ENCODE measurements around the gene SPP2. TPM values are rescaled to one million over a fixed set of nuclear protein-coding genes. Genes with fewer than 3 reads are reported as not detected.

The SPP2 gene
- total and polyA plus RNA-seq, 2 of the 8 experiments (the other 6 are each of a cell fraction or from before 2014, with no cell fraction given), result not detected

- H3K79me1 ChIP-seq (ENCODE audit: low read depth, low read length), result no peaks in the 10 kb centered on the region
- H4K5ac ChIP-seq (ENCODE audit: insufficient read length, low read depth, low read length), result no peak overlapping the region
- no peak overlapping the region for H2BK120ac ChIP-seq (replicated peaks; ENCODE audit: low read depth, low read length)
- H3K18ac ChIP-seq (ENCODE audit: extremely low read depth, low read length), result no peak overlapping the region
- no peak overlapping the region for H2BK15ac ChIP-seq (ENCODE audit: low read length)
- no peak overlapping the region for H2BK12ac ChIP-seq (ENCODE audit: low read depth, low read length)
- DNase-seq (ENCODE audit: low read depth in 1 of 2, low spot score in 2 of 2) (no peak), FAIRE-seq (no peak)
- no peak overlapping the region for H2BK20ac ChIP-seq (ENCODE audit: low read length)
- H3K4me1 ChIP-seq (replicated peaks in 1 of 4; ENCODE audit: control insufficient read depth in 3 of 4, insufficient read depth in 4 of 4, low read length in 3 of 4), result no peaks in the 10 kb centered on the region
- H2AK5ac ChIP-seq (ENCODE audit: low read depth, low read length), result no peak overlapping the region
- no peak overlapping the region for H2AFZ ChIP-seq (ENCODE audit: low read length)
- no peak overlapping the region for H3K23ac ChIP-seq (ENCODE audit: insufficient read length)
- H3K36me3 ChIP-seq (ENCODE audit: control insufficient read depth in 2 of 4, insufficient read depth in 4 of 4, low read length in 3 of 4), result no peaks in the 10 kb centered on the region
- ChIA-PET POLR2A (ENCODE audit: partially characterized antibody) (no interaction called here), CTCF (ENCODE audit: partially characterized antibody) (no interaction called here)
- 96% methylated on average over 3 of the region's 3 CpGs; no CpG with 5 or more reads in 1 of the 2 experiments for WGBS, 2 experiments (ENCODE audit: extremely low coverage in 1 of 2, insufficient coverage in 1 of 2, insufficient read length in 1 of 2, insufficient replicate concordance in 2 of 2, low coverage in 1 of 2, low lambda C conversion rate in 2 of 2, missing lambda C conversion rate in 1 of 2)
- H3K4me2 ChIP-seq (ENCODE audit: insufficient read depth in 1 of 2, low read depth in 2 of 2, low read length in 2 of 2), result no peak overlapping the region
- no peak overlapping the region for H3K56ac ChIP-seq (replicated peaks; ENCODE audit: insufficient read length, low read depth, low read length)
- no peak overlapping the region for H3K14ac ChIP-seq (ENCODE audit: insufficient read length)
- no peaks in the 10 kb centered on the region for H3K79me2 ChIP-seq (ENCODE audit: control insufficient read depth in 1 of 2, insufficient read depth in 2 of 2, low read length in 2 of 2)
- no peak overlapping the region for H2BK5ac ChIP-seq (ENCODE audit: low read depth, low read length)
- H3K9me3 ChIP-seq (ENCODE audit: insufficient read depth in 2 of 2, low read depth in 1 of 2, low read length in 1 of 2), result no peaks in the 10 kb centered on the region
- no peak overlapping the region for H3K9ac ChIP-seq (replicated peaks in 1 of 4; ENCODE audit: extremely low read depth in 1 of 4, low read depth in 3 of 4, low read length in 3 of 4)
- H3K27ac ChIP-seq (ENCODE audit: low read depth, low read length), result no peak overlapping the region
- H4K8ac ChIP-seq (ENCODE audit: extremely low read depth, insufficient read depth, low read length), result no peak overlapping the region
- no peak overlapping the region for H3K4ac ChIP-seq (replicated peaks; ENCODE audit: insufficient read length, low read depth, low read length)
- H4K91ac ChIP-seq (replicated peaks; ENCODE audit: insufficient read length, low read length), result no peak overlapping the region
- no peak overlapping the region for H3K4me3 ChIP-seq (ENCODE audit: extremely low read depth in 1 of 4, insufficient read depth in 2 of 4, low read depth in 3 of 4, low read length in 4 of 4)
- no peaks in the 10 kb centered on the region for H4K20me1 ChIP-seq (replicated peaks in 1 of 2; ENCODE audit: control insufficient read depth in 1 of 2, insufficient read depth in 2 of 2, low read length in 2 of 2)
- no peaks in the 10 kb centered on the region for H3K27me3 ChIP-seq (replicated peaks in 1 of 4; ENCODE audit: control insufficient read depth in 3 of 4, extremely low read depth in 1 of 4, insufficient read depth in 3 of 4, low read length in 3 of 4)
- no peaks in the 10 kb centered on the region for H3K23me2 ChIP-seq (ENCODE audit: low read depth, low read length)
- no peak for TF ChIP-seq RFX5 (IDR thresholded peaks at IDR 0.05; ENCODE audit: borderline replicate concordance, low read depth, low read length)
- TF ChIP-seq KDM5A (IDR thresholded peaks at IDR 0.05; ENCODE audit: low read length), result no peak
- TF ChIP-seq E2F6 (IDR thresholded peaks at IDR 0.05), result no peak
- TF ChIP-seq USF2 (IDR thresholded peaks at IDR 0.05; ENCODE audit: low read length), result no peak
- no peak for TF ChIP-seq HDAC2 (IDR thresholded peaks at IDR 0.05; ENCODE audit: borderline replicate concordance in 1 of 2, low read depth in 2 of 2, low read length in 2 of 2)
- TF ChIP-seq ZNF274 (IDR thresholded peaks at IDR 0.05; ENCODE audit: borderline replicate concordance, extremely low read depth, low read length), result no peak
- TF ChIP-seq TCF12 (IDR thresholded peaks at IDR 0.05; ENCODE audit: low read depth, low read length), result no peak
- TF ChIP-seq TAF1 (IDR thresholded peaks at IDR 0.05; ENCODE audit: low read depth, low read length), result no peak
- no peak for TF ChIP-seq NANOG (IDR thresholded peaks at IDR 0.05; ENCODE audit: insufficient read depth, low read depth, low read length, poor library complexity, severe bottlenecking)
- TF ChIP-seq CHD2 (IDR thresholded peaks at IDR 0.05; ENCODE audit: low read length), result no peak
- no peak for TF ChIP-seq EGR1 (IDR thresholded peaks at IDR 0.05; ENCODE audit: borderline replicate concordance, low read depth, low read length)
- TF ChIP-seq KDM1A (IDR thresholded peaks at IDR 0.05; ENCODE audit: borderline replicate concordance, low read length), result no peak
- TF ChIP-seq KDM4A (IDR thresholded peaks at IDR 0.05; ENCODE audit: low read depth, low read length, severe bottlenecking), result no peak
Observed at GRCh38 chr2:234076451-234076850, 25.9 kb downstream of the SPP2 start.

Data from H1 (cell line).